Glutamatergic neuron (in vitro differentiated cells): Measurements from ENCODE around the gene LRCH3. TPM values are rescaled to one million over a fixed set of nuclear protein-coding genes. Genes with fewer than 3 reads are reported as not detected.
"Not testable (repeated sequence)": the region's sequence is repeated elsewhere in the genome, so short reads cannot be mapped to it uniquely, and the experiment has no call there.

Experiments
- DNase-seq: peaks from one replicate; pipeline ENCODE4 v3.0.0; 2022
- H3K27ac Mint-ChIP-seq: one replicate; pipeline ENCODE4 v1.8.0; 2020; ENCODE audit warnings: mild to moderate bottlenecking, mixed read lengths, inconsistent platforms; ENCODE audit not compliant: unreplicated experiment
- H3K27me3 Mint-ChIP-seq: one replicate; pipeline ENCODE4 v1.8.0; 2020; ENCODE audit warnings: mild to moderate bottlenecking, moderate library complexity, mixed read lengths, inconsistent platforms; ENCODE audit not compliant: unreplicated experiment
- H3K36me3 Mint-ChIP-seq: one replicate; pipeline ENCODE4 v1.8.0; 2020; ENCODE audit warnings: mild to moderate bottlenecking, mixed read lengths, inconsistent platforms; ENCODE audit not compliant: unreplicated experiment
- H3K4me1 Mint-ChIP-seq: one replicate; pipeline ENCODE4 v1.8.0; 2020; ENCODE audit warnings: mild to moderate bottlenecking, low read depth, mixed read lengths, inconsistent platforms; ENCODE audit not compliant: unreplicated experiment
- H3K4me3 Mint-ChIP-seq: one replicate; pipeline ENCODE4 v1.8.0; 2020; ENCODE audit warnings: mild to moderate bottlenecking, mixed read lengths, inconsistent platforms; ENCODE audit not compliant: unreplicated experiment
- H3K9me3 Mint-ChIP-seq: one replicate; pipeline ENCODE4 v1.8.0; 2020; ENCODE audit warnings: mild to moderate bottlenecking, moderate library complexity, mixed read lengths, inconsistent platforms; ENCODE audit not compliant: unreplicated experiment
- total RNA-seq: library from RNA; stranded (reverse); fragmentation: NEBNext Ultra II Directional; extraction: Animal tissue kit (Norgen Biotek cat#: 25700); gene quantifications from one replicate; pipeline ENCODE4 v1.2.1, GENCODE V29; 2021; ENCODE audit not compliant: unreplicated experiment
- TF ChIP-seq, protein P1 (sequence below): fragments of 200-600 bp; sonication (generic); IDR thresholded peaks from one replicate; pipeline ENCODE4 v1.5.0; 2021; ENCODE audit not compliant: partially characterized antibody, unreplicated experiment

LRCH3 gene
- total RNA-seq, 1 donor from 2014 or later: 79.0 TPM

DNA sequence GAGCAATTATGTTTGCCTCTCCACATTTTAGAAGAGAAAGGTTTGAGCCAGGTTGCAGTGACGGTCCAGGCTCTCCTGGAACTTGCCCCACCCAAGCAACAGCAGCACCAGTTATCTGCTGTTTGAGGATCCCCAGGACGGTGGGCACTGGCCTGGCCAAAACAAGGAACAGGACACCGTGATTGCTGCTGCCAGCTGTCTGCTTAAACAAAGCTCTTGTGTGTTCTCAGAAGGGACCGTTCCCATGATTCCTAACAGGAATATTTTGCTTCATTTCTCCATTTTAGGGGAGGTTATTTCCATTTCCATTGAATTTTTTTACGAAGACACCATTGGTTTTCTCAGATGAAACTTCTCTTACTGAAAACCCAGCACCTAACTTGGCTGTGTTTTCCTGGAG, 92.5 kb downstream of the LRCH3 start:
- Mint-ChIP-seq H3K9me3 (peaks cover 1% of the 10 kb centered on the region), H3K27me3 (no peaks in the 10 kb centered on the region), H3K27ac (peak overlapping the region; percentile 60), H3K36me3 (no peaks in the 10 kb centered on the region), H3K4me3 (no peak overlapping the region), H3K4me1 (peaks cover 29% of the 10 kb centered on the region)
- no peak for DNase-seq
- TF ChIP-seq, protein P1, sequence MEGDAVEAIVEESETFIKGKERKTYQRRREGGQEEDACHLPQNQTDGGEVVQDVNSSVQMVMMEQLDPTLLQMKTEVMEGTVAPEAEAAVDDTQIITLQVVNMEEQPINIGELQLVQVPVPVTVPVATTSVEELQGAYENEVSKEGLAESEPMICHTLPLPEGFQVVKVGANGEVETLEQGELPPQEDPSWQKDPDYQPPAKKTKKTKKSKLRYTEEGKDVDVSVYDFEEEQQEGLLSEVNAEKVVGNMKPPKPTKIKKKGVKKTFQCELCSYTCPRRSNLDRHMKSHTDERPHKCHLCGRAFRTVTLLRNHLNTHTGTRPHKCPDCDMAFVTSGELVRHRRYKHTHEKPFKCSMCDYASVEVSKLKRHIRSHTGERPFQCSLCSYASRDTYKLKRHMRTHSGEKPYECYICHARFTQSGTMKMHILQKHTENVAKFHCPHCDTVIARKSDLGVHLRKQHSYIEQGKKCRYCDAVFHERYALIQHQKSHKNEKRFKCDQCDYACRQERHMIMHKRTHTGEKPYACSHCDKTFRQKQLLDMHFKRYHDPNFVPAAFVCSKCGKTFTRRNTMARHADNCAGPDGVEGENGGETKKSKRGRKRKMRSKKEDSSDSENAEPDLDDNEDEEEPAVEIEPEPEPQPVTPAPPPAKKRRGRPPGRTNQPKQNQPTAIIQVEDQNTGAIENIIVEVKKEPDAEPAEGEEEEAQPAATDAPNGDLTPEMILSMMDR: no peak

DNA sequence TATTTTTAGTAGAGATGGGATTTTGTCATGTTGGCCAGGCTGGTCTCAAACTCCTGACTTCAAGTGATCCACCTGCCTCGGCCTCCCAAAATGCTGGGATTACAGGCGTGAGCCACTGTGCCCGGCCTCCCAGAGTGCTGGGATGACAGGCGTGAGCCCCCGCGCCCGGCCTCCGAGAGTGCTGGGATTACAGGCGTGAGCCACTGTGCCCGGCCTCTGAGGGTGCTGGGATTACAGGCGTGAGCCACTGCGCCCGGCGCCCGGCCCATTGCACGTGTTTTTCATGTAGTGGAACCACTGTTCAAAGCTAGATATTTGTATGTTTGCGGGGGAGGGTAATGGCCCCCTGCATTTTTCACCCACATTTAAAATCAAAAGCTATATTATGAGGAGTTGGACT, 93.3 kb downstream of the LRCH3 start:
- DNase-seq, H3K9me3 Mint-ChIP-seq, H3K27ac Mint-ChIP-seq, H3K27me3 Mint-ChIP-seq, H3K36me3 Mint-ChIP-seq, H3K4me3 Mint-ChIP-seq: not testable (repeated sequence)
- peaks cover 29% of the 10 kb centered on the region for H3K4me1 Mint-ChIP-seq

DNA sequence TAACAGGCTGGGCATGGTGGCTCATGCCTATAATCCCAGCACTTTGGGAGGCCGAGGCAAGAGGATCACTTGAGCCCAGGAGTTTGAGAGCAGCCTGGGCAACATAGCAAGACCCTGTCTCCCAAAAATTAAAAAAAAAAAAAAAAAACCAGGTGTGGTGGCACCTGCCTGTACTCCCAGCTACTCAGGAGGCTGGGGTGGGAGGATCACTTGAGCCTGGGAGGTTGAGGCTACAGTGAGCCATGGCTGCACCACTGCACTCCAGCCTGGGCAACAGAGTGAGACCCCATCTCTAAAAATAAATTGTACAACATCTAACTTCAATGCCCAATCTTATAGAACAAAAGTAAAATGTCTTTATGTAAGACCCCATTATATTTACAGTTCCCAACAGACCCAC, 95.0 kb downstream of the LRCH3 start:
- peaks cover 19% of the 10 kb centered on the region for H3K4me1 Mint-ChIP-seq
- not testable (repeated sequence) for H3K9me3 Mint-ChIP-seq, H3K4me3 Mint-ChIP-seq, H3K36me3 Mint-ChIP-seq, H3K27me3 Mint-ChIP-seq, H3K27ac Mint-ChIP-seq, DNase-seq

DNA sequence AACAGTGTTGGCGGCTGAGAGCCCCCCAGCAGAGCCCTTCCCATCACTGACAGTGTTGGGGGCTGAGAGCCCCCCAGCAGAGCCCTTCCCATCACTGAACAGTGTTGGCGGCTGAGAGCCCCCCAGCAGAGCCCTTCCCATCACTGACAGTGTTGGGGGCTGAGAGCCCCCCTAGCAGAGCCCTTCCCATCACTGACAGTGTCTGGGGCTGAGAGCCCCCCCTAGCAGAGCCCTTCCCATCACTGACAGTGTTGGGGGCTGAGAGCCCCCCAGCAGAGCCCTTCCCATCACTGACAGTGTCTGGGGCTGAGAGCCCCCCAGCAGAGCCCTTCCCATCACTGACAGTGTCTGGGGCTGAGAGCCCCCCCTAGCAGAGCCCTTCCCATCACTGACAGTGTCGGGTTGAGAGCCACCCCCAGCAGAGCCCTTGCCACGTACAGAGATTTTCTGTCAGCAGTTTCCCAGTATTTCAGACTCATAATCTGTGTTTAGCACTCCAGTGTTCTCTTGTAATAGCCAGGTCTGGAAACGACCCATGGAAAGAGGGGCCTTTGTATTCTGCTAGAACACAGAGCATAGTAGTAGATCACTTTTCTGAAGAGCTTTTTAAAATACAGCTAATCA, 96.5 kb downstream of the LRCH3 start:
- DNase-seq, H3K27ac Mint-ChIP-seq, H3K27me3 Mint-ChIP-seq, H3K4me3 Mint-ChIP-seq, H3K9me3 Mint-ChIP-seq, H3K36me3 Mint-ChIP-seq, H3K4me1 Mint-ChIP-seq: not testable (repeated sequence)

DNA sequence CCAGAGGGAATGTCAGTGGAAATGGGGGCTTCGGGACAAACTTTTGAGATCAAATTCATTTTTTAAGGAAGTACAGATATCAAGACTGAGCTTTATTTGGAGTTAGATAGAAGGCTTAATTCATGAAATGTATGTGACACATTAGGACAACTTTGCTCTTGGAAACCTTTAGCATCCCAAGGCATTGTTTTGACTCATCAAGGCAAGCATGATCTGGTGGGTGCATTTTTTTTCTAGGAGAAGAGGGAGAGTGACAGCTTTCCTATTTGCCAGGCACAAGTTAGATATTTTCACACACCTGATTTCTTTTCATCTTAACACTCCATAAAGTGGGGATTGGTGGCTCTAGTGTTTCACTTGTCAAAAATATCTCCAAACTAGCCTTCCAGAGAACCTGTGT, 97.5 kb downstream of the LRCH3 start:
- H3K9me3 Mint-ChIP-seq: no peaks in the 10 kb centered on the region

DNA sequence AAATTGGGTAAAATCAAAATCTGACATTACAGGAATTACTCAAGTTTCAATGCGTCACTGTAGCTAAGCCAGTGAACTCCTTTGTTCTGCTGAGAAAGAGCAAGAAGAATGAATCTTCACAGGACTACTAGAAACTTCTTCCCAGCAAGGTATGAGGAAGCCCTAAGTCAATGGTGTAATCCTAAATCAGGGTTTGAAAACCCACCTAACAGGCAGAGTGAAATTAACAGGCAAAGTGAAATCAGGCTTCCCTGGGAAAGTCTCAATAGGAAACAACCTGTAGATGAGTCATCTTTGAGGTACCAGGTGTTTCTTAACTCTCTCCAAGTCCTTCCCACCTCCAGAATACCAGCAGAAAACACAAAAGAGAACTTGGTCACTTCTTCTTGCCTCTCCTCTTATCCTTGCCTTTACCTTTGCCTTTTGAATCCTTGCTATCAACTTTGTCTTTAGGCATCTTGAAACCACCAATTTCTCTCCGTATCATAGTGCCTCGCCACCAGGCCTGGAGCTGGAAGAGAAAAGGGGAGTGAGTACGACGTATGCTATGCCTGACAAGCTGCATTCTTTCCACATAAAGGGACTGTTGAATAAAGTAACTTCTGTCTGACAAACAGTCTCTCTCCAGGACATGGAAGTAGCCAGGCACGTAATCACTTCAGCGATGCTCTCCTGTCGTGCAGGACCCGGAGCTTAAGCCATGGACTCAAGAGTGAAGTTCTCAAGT, 98.3 kb downstream of the LRCH3 start:
- Mint-ChIP-seq H3K4me3 (no peak overlapping the region), H3K27me3 (no peaks in the 10 kb centered on the region), H3K27ac (no peak overlapping the region), H3K36me3 (no peaks in the 10 kb centered on the region), H3K9me3 (no peaks in the 10 kb centered on the region), H3K4me1 (no peaks in the 10 kb centered on the region)
- DNase-seq: no peak
- TF ChIP-seq, protein P1: no peak

More for the DNA sequence above, 97.5 kb downstream of the LRCH3 start:
- Mint-ChIP-seq H3K4me1 (peaks cover 4% of the 10 kb centered on the region), H3K4me3 (no peak overlapping the region), H3K36me3 (no peaks in the 10 kb centered on the region), H3K27ac (no peak overlapping the region), H3K27me3 (no peaks in the 10 kb centered on the region)
- TF ChIP-seq, protein P1: no peak
- no peak for DNase-seq
